NOMO-1 (cell line): Measurements from ENCODE around the gene KRT8.
"Not testable (repeated sequence)": the region's sequence is repeated elsewhere in the genome, so short reads cannot be mapped to it uniquely, and the experiment has no call there.

ENCODE experiments used
- DNase-seq, 2 experiments: peaks; one replicate each; lab custom pipeline; 2025; ENCODE audit not compliant: unreplicated experiment in 2 of 2; lab: John Stamatoyannopoulos, UW

Gene KRT8

GRCh38 chr12:52904509-52905300 is at the start of gene KRT8:
TSS of gene KRT8 (minus strand) at chr12:52905076. CDS start at chr12:52904981, 95 bp downstream.
- not testable (repeated sequence) for DNase-seq

- DNase-seq = no peak
Observed at GRCh38 chr12:52953181-52953841, 48.4 kb upstream of the KRT8 start.

GRCh38 chr12:52952076-52952801 is 47.4 kb upstream of the KRT8 start:
- DNase-seq = peak in 1 of 2 experiments; percentile 14

GRCh38 chr12:52951640-52952039 is 46.8 kb upstream of the KRT8 start:
- no peak for DNase-seq

GRCh38 chr12:52951126-52951525 is 46.2 kb upstream of the KRT8 start:
- no peak for DNase-seq

GRCh38 chr12:52950553-52950952 is 45.7 kb upstream of the KRT8 start:
- DNase-seq = no peak

- no peak for DNase-seq
Observed at GRCh38 chr12:52949413-52950331, 44.8 kb upstream of the KRT8 start.

GRCh38 chr12:52947738-52948423 is 43.0 kb upstream of the KRT8 start:
- DNase-seq = no peak

GRCh38 chr12:52946797-52947547 is 42.1 kb upstream of the KRT8 start:
- no peak for DNase-seq

GRCh38 chr12:52946334-52946733 is 41.5 kb upstream of the KRT8 start:
- DNase-seq = no peak

GRCh38 chr12:52945389-52946232 is 40.7 kb upstream of the KRT8 start:
- no peak for DNase-seq

GRCh38 chr12:52944683-52945388 is 40.0 kb upstream of the KRT8 start:
- no peak for DNase-seq

GRCh38 chr12:52942901-52943181 is 38.0 kb upstream of the KRT8 start:
- no peak for DNase-seq

GRCh38 chr12:52942066-52942900 is 37.4 kb upstream of the KRT8 start:
- no peak for DNase-seq

GRCh38 chr12:52929538-52929937 is 24.7 kb upstream of the KRT8 start:
- no peak for DNase-seq

- DNase-seq = no peak
Observed at GRCh38 chr12:52927964-52928363, 23.1 kb upstream of the KRT8 start.

- no peak for DNase-seq
Observed at GRCh38 chr12:52926596-52927234, 21.8 kb upstream of the KRT8 start.
